Activated B cell treated with CpG ODN at 0.5 μM for 24 hours (primary cell): ENCODE results near the gene PYGL. TPM values are rescaled to one million over a fixed set of nuclear protein-coding genes. Genes with fewer than 3 reads are reported as not detected.

Experiments used
- ATAC-seq: fragments of 200-7000 bp; cut with Tn5 transposase; one replicate; pipeline ENCODE4 v1.10.0; 2021; ENCODE audit warnings: low read depth, mild to moderate bottlenecking, moderate library complexity
- CTCF ChIA-PET: fragments of 350-600 bp; sonication (Branson Sonifier 250); formaldehyde crosslinking; loops from one replicate; lab custom pipeline; 2021; ENCODE audit warnings: antibody characterized with exemption; lab: Charles Lee
- POLR2A ChIA-PET: fragments of 350-600 bp; sonication (Branson Sonifier 250); formaldehyde crosslinking; loops from one replicate; lab custom pipeline; 2021; ENCODE audit warnings: antibody characterized with exemption; lab: Charles Lee
- DNase-seq: peaks from one replicate; pipeline ENCODE4 v3.0.0; 2022
- H3K27ac Mint-ChIP-seq: one replicate; pipeline ENCODE4 v1.8.0; 2020; ENCODE audit warnings: mixed read lengths
- H3K27me3 Mint-ChIP-seq: one replicate; pipeline ENCODE4 v1.8.0; 2021; ENCODE audit warnings: mixed read lengths
- H3K36me3 Mint-ChIP-seq: one replicate; pipeline ENCODE4 v1.8.0; 2021; ENCODE audit warnings: low read depth, mixed read lengths
- H3K4me1 Mint-ChIP-seq: one replicate; pipeline ENCODE4 v1.8.0; 2021; ENCODE audit warnings: mixed read lengths
- H3K4me3 Mint-ChIP-seq: one replicate; pipeline ENCODE4 v1.8.0; 2020; ENCODE audit warnings: mild to moderate bottlenecking, mixed read lengths
- H3K9me3 Mint-ChIP-seq: one replicate; pipeline ENCODE4 v1.8.0; 2020; ENCODE audit warnings: mixed read lengths
- intact Hi-C: fragments of 100-400 bp; cut with micrococcal nuclease; formaldehyde crosslinking; loops from one replicate; pipeline ENCODE4 v1.15.1; 2024
- total RNA-seq: library from RNA; stranded (reverse); gene quantifications from 2 replicates; pipeline ENCODE4 v1.2.3, GENCODE V29; 2022
- TF ChIP-seq, protein P1 (sequence below): fragments of 200-600 bp; IDR thresholded peaks from one replicate; pipeline ENCODE4 v1.8.0; 2022; ENCODE audit warnings: antibody characterized with exemption, mild to moderate bottlenecking

Gene PYGL
- total RNA-seq, 1 donor from 2014 or later, result not detected

DNA sequence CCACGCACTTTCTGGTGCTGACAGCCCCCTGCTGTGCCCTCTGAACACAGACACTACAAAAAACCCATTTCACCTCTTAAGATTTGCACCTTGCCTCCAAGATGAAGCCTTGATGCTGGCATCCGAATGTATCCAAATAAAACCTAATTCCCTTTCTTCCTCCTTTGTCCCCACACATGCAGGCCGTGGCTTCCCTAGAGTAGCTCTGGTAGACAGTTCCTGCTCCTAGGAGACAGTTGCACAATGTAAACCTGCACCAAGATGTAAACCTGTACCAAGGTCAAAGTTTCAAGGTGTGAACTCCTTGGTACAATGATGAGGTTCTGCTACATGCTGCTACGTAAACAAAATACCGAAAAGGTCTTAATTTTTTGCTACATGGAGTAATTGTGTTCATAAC is 73.1 kb downstream of the PYGL start:
- ATAC-seq (no peak), DNase-seq (no peak)
- TF ChIP-seq, protein P1, sequence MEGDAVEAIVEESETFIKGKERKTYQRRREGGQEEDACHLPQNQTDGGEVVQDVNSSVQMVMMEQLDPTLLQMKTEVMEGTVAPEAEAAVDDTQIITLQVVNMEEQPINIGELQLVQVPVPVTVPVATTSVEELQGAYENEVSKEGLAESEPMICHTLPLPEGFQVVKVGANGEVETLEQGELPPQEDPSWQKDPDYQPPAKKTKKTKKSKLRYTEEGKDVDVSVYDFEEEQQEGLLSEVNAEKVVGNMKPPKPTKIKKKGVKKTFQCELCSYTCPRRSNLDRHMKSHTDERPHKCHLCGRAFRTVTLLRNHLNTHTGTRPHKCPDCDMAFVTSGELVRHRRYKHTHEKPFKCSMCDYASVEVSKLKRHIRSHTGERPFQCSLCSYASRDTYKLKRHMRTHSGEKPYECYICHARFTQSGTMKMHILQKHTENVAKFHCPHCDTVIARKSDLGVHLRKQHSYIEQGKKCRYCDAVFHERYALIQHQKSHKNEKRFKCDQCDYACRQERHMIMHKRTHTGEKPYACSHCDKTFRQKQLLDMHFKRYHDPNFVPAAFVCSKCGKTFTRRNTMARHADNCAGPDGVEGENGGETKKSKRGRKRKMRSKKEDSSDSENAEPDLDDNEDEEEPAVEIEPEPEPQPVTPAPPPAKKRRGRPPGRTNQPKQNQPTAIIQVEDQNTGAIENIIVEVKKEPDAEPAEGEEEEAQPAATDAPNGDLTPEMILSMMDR, result no peak
- ChIA-PET CTCF (no interaction called here), POLR2A (no interaction called here)
- no peaks in the 10 kb centered on the region for H3K9me3 Mint-ChIP-seq
- no peak overlapping the region for H3K27ac Mint-ChIP-seq
- peak overlapping the region; percentile 17 for H3K4me3 Mint-ChIP-seq
- H3K4me1 Mint-ChIP-seq, result peaks cover 26% of the 10 kb centered on the region
- intact Hi-C loops, result no loop called here
- H3K27me3 Mint-ChIP-seq, result peaks cover 51% of the 10 kb centered on the region
- no peaks in the 10 kb centered on the region for H3K36me3 Mint-ChIP-seq

DNA sequence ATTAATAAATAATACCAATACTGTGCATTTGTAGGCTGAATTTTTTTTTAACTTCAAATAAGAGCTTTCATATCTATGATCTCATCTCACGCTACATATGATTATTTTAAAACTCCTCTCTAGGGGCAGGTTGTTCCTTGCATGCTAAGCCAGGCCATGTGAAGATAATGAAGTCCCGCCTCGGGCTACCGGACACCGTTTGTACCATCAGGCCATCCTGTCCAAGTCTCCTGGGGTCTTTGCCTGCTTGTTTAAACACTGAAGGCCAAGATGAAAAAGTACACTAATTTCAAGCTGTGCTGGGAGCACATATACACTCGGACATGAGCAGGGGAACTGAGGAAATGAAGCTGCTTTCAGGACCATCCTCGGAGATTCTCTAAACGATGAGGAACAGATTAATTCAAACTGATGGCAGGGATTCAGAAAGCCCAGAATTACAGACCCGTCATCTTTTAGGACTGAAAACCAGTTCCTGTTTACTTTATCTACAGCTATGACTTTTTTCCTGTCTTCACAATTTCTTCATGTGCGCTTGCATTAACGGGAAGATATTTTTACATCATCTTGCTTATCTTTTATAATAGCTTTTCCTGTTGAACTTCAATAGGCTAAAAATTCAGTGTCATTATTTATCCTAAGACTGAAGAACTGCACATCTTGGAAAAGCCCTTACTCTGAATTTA is 78.7 kb downstream of the PYGL start:
- TF ChIP-seq, protein P1, result no peak
- no peak for DNase-seq
- intact Hi-C loops, result loop anchor here (10.0 kb wide), 1 partner anchor 551 kb away; the partner anchor contains the start of genes DMAC2L and L2HGDH
- CTCF ChIA-PET, result interaction anchor here (1.1 to 1.6 kb wide), 2 partner anchors 88 to 151 kb away, joined by 3 to 4 read pairs; no protein-coding TSS in a partner anchor
- no peaks in the 10 kb centered on the region for H3K4me1 Mint-ChIP-seq
- H3K9me3 Mint-ChIP-seq, result no peaks in the 10 kb centered on the region
- peaks cover 26% of the 10 kb centered on the region for H3K27me3 Mint-ChIP-seq
- no peaks in the 10 kb centered on the region for H3K36me3 Mint-ChIP-seq
- no peak overlapping the region for H3K27ac Mint-ChIP-seq
- ATAC-seq, result no peak
- H3K4me3 Mint-ChIP-seq, result no peak overlapping the region
- POLR2A ChIA-PET, result no interaction called here

DNA sequence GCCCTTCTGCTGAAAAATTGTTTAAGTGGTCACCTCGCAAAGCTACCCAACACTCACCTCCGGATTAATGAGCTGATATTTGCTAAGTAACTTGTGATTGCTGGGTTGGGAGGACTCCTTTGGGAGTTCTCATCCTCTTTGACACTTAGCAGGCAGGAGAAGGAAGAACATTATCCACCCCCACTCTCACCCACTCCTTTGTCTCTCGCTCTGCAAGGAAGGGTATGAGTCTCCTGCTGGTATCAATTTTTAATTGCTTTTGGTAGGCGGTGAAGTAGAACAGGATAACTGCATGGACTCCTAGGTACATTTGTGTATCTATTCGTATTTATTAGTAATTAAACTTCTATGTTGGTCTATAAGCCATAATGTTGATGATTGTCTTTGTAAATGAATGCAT is 79.3 kb downstream of the PYGL start:
- no peak overlapping the region for H3K4me3 Mint-ChIP-seq
- H3K9me3 Mint-ChIP-seq, result no peaks in the 10 kb centered on the region
- intact Hi-C loops, result loop anchor here (10.0 kb wide), 1 partner anchor 550 kb away; the partner anchor contains the start of genes DMAC2L and L2HGDH
- H3K27ac Mint-ChIP-seq, result no peak overlapping the region
- H3K36me3 Mint-ChIP-seq, result no peaks in the 10 kb centered on the region
- ChIA-PET POLR2A (no interaction called here), CTCF (interaction anchor here (1.1 to 1.6 kb wide), 2 partner anchors 87 to 150 kb away, joined by 3 to 4 read pairs; no protein-coding TSS in a partner anchor)
- no peak for DNase-seq
- TF ChIP-seq, protein P1, result no peak
- peaks cover 6% of the 10 kb centered on the region for H3K4me1 Mint-ChIP-seq
- H3K27me3 Mint-ChIP-seq, result peaks cover 21% of the 10 kb centered on the region
- no peak for ATAC-seq

DNA sequence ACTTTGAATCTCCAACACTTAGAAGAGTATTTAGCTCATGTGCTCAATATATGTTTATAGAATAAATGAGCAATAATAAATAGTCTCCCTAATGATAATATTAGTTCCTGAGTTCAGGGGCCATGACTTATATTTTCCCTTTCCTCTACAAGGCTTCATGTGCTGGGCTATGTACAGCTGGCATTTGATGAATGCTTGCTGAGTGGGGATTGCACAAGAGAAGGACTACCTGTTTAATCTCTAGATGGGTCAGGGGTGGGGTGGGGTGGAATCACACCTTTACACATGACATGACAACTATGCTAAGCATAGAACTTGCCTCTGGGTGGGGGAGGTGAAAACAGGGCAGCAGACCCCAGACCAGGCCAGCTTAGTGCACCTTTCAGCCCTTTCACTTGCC is 80.0 kb downstream of the PYGL start:
- Mint-ChIP-seq H3K4me1 (peaks cover 10% of the 10 kb centered on the region), H3K9me3 (no peaks in the 10 kb centered on the region), H3K27ac (no peak overlapping the region), H3K27me3 (peaks cover 15% of the 10 kb centered on the region), H3K36me3 (no peaks in the 10 kb centered on the region), H3K4me3 (no peak overlapping the region)
- ATAC-seq, result no peak
- TF ChIP-seq, protein P1, result no peak
- POLR2A ChIA-PET, result no interaction called here
- intact Hi-C loops, result loop anchor here (10.0 kb wide), 1 partner anchor 549 kb away; the partner anchor contains the start of genes DMAC2L and L2HGDH
- CTCF ChIA-PET, result interaction anchor here (6.9 kb wide), 1 partner anchor 90 kb away, joined by 216 read pairs; no protein-coding TSS in a partner anchor
- DNase-seq, result no peak

DNA sequence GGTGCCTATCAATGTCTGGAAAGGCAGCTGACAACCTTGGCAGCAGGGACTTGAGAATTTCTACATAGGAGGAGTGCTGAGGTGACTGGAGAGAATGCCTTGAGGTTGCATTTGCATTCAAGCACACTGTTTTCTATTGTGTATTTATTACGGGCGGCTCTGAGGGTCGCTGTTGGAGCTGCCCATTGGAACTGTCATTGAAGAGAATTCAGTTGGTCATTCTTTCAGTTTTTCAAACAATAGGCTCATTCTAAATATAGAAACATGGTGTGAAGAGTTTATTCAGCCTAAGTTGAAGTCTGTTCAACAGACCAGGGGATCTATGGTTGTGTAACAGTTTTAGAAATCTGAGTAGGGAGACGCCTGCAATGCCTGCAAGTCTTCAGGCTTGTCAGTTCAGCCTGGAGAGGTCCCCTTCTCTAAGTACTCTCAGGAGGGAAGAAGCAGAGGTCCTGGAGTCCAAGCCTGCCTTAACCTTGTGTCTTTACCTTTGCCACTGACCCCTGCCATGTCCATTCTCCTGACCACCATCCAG is 82.2 kb downstream of the PYGL start:
- CTCF ChIA-PET, result interaction anchor here (1.3 to 6.9 kb wide), 4 partner anchors 31 to 357 kb away, joined by 3 to 216 read pairs (median 78); partner anchors contain the start of gene NIN
- Mint-ChIP-seq H3K4me3 (no peak overlapping the region), H3K36me3 (no peaks in the 10 kb centered on the region), H3K27me3 (peaks cover 6% of the 10 kb centered on the region), H3K4me1 (peaks cover 12% of the 10 kb centered on the region), H3K27ac (no peak overlapping the region), H3K9me3 (no peaks in the 10 kb centered on the region)
- ATAC-seq, result no peak
- TF ChIP-seq, protein P1, result no peak
- POLR2A ChIA-PET, result no interaction called here
- intact Hi-C loops, result loop anchor here (10.0 kb wide), 1 partner anchor 547 kb away; the partner anchor contains the start of genes DMAC2L and L2HGDH
- no peak for DNase-seq
